ENCODE data around the gene BANP.

DNA sequence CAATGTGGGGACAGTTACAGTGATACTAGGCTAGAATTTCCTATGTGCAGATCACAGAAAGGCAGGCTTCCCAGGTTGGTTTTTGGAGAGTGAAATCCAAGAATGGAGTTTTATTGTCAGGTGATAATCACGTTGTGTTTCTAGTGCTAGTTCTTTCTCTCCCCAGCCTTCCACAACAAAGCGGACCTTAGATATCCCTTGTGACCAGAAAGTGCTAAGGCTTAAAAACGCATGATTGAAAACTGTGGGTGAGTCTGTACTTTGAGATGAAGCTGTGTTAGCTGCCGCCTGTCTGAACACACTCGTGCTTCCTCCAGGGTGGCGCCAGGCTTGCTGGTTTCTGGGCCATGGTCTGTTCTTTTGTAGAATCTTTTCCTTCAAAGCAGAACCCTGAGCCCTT lies 52.1 kb downstream of the BANP start:
- no peak for TF ChIP-seq TARDBP (IDR thresholded peaks at IDR 0.05)
- no peak for TF ChIP-seq ELF4 (IDR thresholded peaks at IDR 0.05)
- TF ChIP-seq, protein P1, sequence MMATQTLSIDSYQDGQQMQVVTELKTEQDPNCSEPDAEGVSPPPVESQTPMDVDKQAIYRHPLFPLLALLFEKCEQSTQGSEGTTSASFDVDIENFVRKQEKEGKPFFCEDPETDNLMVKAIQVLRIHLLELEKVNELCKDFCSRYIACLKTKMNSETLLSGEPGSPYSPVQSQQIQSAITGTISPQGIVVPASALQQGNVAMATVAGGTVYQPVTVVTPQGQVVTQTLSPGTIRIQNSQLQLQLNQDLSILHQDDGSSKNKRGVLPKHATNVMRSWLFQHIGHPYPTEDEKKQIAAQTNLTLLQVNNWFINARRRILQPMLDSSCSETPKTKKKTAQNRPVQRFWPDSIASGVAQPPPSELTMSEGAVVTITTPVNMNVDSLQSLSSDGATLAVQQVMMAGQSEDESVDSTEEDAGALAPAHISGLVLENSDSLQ (IDR thresholded peaks at IDR 0.05), result no peak
- no peak for TF ChIP-seq ARNT (IDR thresholded peaks at IDR 0.05)
- no peak for TF ChIP-seq FOXK2 (IDR thresholded peaks at IDR 0.05)
- TF ChIP-seq LEF1 (IDR thresholded peaks at IDR 0.05; ENCODE audit: borderline replicate concordance), result no peak
- no peak for TF ChIP-seq SUZ12 (IDR thresholded peaks at IDR 0.05)
- no peak for TF ChIP-seq FOXM1 (IDR thresholded peaks at IDR 0.05; ENCODE audit: borderline replicate concordance)
- no peak for TF ChIP-seq SP1 (IDR thresholded peaks at IDR 0.05)
- TF ChIP-seq NFRKB (IDR thresholded peaks at IDR 0.05), result no peak
- TF ChIP-seq CTBP1 (IDR thresholded peaks at IDR 0.05; ENCODE audit: borderline replicate concordance), result no peak
- TF ChIP-seq BHLHE40 (IDR thresholded peaks at IDR 0.05; ENCODE audit: borderline replicate concordance), result no peak
- no peak for TF ChIP-seq FOXA1 (IDR thresholded peaks at IDR 0.05)
- TF ChIP-seq HDGF (IDR thresholded peaks at IDR 0.05; ENCODE audit: borderline replicate concordance), result no peak

Data from HEK293T (cell line).